T47D (cell line): ENCODE measurements around the gene MED29.

ENCODE experiments used
- DNase-seq, 2 experiments: peaks; one replicate each; pipeline versions ENCODE4 v3.0.0 to v3.0.0-alpha.2; 2011 to 2012; ENCODE audit warnings: low read depth in 1 of 2, low spot score in 1 of 2
- JUND ChIP-seq: IDR thresholded peaks from 2 replicates; pipeline ENCODE4 v1.6.1; 2012; ENCODE audit warnings: low read depth
- in situ Hi-C: cut with HindIII; loops from 2 replicates; pipeline ENCODE4 v1.10.0; 2016; ENCODE audit warnings: low sequenced_read_pairs, low pct_unique_long_range_greater_than_20kb

MED29 gene

GRCh38 chr19:39390751-39391437 lies at the start of gene MED29, which contains the start of gene PAF1:
Gene MED29, plus strand, starts transcription at chr19:39391378. Its CDS starts 45 bp downstream, at chr19:39391423.
Gene PAF1, minus strand, starts transcription at chr19:39391106. Its CDS starts 242 bp downstream, at chr19:39390864.
- in situ Hi-C loops = no loop called here
- DNase-seq = peak; percentile 93 to 99
- no peak for TF ChIP-seq JUND

- DNase-seq = peak; percentile 80 to 97
- TF ChIP-seq JUND = no peak
- in situ Hi-C loops = no loop called here
These were observed 49.2 kb upstream of the MED29 start, which contains the start of gene SAMD4B for GRCh38 chr19:39341719-39342604. Gene SAMD4B, plus strand, starts transcription at chr19:39342421. Its CDS starts 14,473 bp downstream, at chr19:39356894.

GRCh38 chr19:39342647-39343305 lies 48.4 kb upstream of the MED29 start:
- no peak for TF ChIP-seq JUND
- in situ Hi-C loops = no loop called here
- no peak for DNase-seq

- in situ Hi-C loops = no loop called here
These were observed 45.2 kb upstream of the MED29 start for GRCh38 chr19:39345956-39346355.

GRCh38 chr19:39347332-39348164 lies 43.6 kb upstream of the MED29 start:
- no peak for TF ChIP-seq JUND
- DNase-seq = no peak
- in situ Hi-C loops = no loop called here

More at GRCh38 chr19:39345956-39346355, 45.2 kb upstream of the MED29 start:
- DNase-seq = no peak
- TF ChIP-seq JUND = no peak

- in situ Hi-C loops = no loop called here
- DNase-seq = no peak
- TF ChIP-seq JUND = no peak
These were observed 41.9 kb upstream of the MED29 start for GRCh38 chr19:39349326-39349725.

- in situ Hi-C loops = no loop called here
- DNase-seq = no peak
- TF ChIP-seq JUND = no peak
These were observed 41.0 kb upstream of the MED29 start for GRCh38 chr19:39350156-39350555.

- in situ Hi-C loops = no loop called here
- no peak for DNase-seq
- TF ChIP-seq JUND = no peak
These were observed 39.6 kb upstream of the MED29 start for GRCh38 chr19:39351537-39352064.

GRCh38 chr19:39352381-39353255 lies 38.6 kb upstream of the MED29 start:
- in situ Hi-C loops = no loop called here
- TF ChIP-seq JUND = no peak
- no peak for DNase-seq

- TF ChIP-seq JUND = no peak
- in situ Hi-C loops = no loop called here
- no peak for DNase-seq
These were observed 35.9 kb upstream of the MED29 start for GRCh38 chr19:39355253-39355652.

GRCh38 chr19:39356073-39356472 lies 35.1 kb upstream of the MED29 start:
- in situ Hi-C loops = no loop called here
- TF ChIP-seq JUND = no peak
- DNase-seq = no peak
